ENCODE results near the gene TEDC1. TPM values are rescaled to one million over a fixed set of nuclear protein-coding genes. Genes with fewer than 3 reads are reported as not detected.

TEDC1 gene
- total RNA-seq, 4 donors from 2014 or later = 5.5 to 20.4 (median 14.2) TPM

DNA sequence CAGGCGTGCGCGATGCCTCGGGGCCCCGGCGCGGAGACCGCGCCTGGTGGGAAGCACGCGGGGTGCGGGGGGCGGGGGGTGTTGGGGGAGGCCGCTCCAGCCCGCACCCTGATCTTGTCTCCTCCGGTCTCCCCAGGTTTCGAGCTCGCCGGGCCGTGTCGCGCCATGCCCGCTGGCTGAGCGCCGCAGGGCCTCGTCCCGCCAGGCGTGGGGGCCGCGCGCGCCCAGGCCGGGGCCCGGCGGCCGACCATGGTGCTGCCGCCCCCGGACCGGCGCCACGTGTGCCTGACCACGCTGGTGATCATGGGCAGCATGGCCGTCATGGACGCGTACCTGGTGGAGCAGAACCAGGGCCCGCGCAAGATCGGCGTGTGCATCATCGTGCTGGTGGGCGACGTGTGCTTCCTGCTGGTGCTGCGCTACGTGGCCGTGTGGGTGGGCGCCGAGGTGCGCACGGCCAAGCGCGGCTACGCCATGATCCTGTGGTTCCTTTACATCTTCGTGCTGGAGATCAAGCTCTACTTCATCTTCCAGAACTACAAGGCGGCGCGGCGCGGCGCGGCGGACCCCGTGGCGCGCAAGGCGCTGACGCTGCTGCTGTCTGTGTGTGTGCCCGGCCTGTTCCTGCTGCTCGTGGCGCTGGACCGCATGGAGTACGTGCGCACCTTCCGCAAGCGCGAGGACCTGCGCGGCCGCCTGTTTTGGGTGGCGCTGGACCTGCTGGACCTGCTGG is 37.7 kb downstream of the TEDC1 start:
- Histone ChIP-seq H3K36me3 (peaks cover 0 to 33% (median 0%) of the 10 kb centered on the region in 3 donors), H3K9me3 (no peaks in the 10 kb centered on the region), H3K4me1 (peaks cover 0 to 31% (median 25%) of the 10 kb centered on the region in 4 donors), H3K27me3 (peaks cover 0 to 9% of the 10 kb centered on the region in 2 donors), H3K4me3 (peak overlapping the region; percentile 47 to 77 (median 55)), H3K27ac (peak overlapping the region in 2 of 4 donors; percentile 80 to 88)
- no peak for DNase-seq (ENCODE audit: low spot score in 2 of 2)
- 25 to 26% methylated on average over 46 to 78 of the region's 89 CpGs for WGBS, 2 donors
- TF ChIP-seq EP300 (IDR thresholded peaks at IDR 0.05) (no peak), POLR2A (IDR thresholded peaks at IDR 0.05) (no peak)
- TF ChIP-seq, protein P1, sequence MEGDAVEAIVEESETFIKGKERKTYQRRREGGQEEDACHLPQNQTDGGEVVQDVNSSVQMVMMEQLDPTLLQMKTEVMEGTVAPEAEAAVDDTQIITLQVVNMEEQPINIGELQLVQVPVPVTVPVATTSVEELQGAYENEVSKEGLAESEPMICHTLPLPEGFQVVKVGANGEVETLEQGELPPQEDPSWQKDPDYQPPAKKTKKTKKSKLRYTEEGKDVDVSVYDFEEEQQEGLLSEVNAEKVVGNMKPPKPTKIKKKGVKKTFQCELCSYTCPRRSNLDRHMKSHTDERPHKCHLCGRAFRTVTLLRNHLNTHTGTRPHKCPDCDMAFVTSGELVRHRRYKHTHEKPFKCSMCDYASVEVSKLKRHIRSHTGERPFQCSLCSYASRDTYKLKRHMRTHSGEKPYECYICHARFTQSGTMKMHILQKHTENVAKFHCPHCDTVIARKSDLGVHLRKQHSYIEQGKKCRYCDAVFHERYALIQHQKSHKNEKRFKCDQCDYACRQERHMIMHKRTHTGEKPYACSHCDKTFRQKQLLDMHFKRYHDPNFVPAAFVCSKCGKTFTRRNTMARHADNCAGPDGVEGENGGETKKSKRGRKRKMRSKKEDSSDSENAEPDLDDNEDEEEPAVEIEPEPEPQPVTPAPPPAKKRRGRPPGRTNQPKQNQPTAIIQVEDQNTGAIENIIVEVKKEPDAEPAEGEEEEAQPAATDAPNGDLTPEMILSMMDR (IDR thresholded peaks at IDR 0.05) = no peak

DNA sequence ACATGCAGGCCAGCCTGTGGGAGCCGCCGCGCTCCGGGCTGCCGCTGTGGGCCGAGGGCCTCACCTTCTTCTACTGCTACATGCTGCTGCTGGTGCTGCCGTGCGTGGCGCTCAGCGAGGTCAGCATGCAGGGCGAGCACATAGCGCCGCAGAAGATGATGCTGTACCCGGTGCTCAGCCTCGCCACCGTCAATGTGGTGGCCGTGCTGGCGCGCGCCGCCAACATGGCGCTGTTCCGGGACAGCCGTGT is 38.2 kb downstream of the TEDC1 start:
- peaks cover 0 to 31% (median 25%) of the 10 kb centered on the region in 4 donors for H3K4me1 ChIP-seq
- 76% methylated on average over 11 of the region's 24 CpGs; no CpG with 5 or more reads in 1 of the 2 donors for WGBS, 2 donors
- peak overlapping the region in 1 of 4 donors; percentile 59 for H3K4me3 ChIP-seq
- DNase-seq (ENCODE audit: low spot score in 2 of 2) = no peak
- H3K27me3 ChIP-seq = peaks cover 0 to 9% of the 10 kb centered on the region in 2 donors
- TF ChIP-seq EP300 (IDR thresholded peaks at IDR 0.05) = no peak
- TF ChIP-seq POLR2A (IDR thresholded peaks at IDR 0.05) = no peak
- TF ChIP-seq, protein P1 (IDR thresholded peaks at IDR 0.05) = no peak
- peaks cover 0 to 33% (median 0%) of the 10 kb centered on the region in 3 donors for H3K36me3 ChIP-seq
- no peak overlapping the region for H3K27ac ChIP-seq
- H3K9me3 ChIP-seq = no peaks in the 10 kb centered on the region

DNA sequence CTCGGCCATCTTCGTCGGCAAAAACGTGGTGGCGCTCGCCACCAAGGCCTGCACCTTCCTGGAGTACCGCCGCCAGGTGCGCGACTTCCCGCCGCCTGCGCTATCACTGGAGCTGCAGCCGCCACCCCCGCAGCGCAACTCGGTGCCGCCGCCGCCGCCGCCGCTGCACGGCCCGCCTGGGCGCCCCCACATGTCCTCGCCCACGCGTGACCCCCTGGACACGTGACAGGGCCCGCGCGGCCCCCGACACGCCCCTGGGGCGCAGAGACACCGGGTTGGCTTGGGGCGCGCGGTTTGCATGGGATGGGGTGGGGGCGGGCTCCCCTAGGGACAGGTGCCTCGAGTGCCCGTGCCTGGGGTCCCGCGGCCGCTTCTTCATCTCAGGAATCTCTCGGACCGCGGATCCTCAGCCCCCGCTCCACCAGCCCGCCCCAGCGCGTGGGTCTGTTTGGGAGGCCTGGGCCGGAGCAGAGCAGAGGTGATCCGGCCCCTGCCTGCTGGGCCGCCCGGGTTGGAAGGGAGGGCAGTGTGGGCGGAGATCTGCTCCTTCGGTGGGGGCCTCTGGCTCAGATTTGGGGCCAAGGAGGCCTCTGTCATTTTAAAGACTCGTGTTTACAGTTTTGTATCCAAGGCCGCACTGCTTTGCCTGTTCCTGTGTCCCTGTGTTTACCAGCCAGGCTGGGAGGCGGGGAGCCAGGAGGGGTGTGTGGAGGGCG is 38.7 kb downstream of the TEDC1 start:
- Histone ChIP-seq H3K27ac (no peak overlapping the region), H3K36me3 (peaks cover 0 to 33% (median 0%) of the 10 kb centered on the region in 3 donors), H3K27me3 (peaks cover 0 to 9% of the 10 kb centered on the region in 2 donors), H3K4me1 (peaks cover 0 to 31% (median 25%) of the 10 kb centered on the region in 4 donors), H3K9me3 (no peaks in the 10 kb centered on the region), H3K4me3 (peak overlapping the region in 1 of 4 donors; percentile 59)
- TF ChIP-seq EP300 (IDR thresholded peaks at IDR 0.05) (no peak), POLR2A (IDR thresholded peaks at IDR 0.05) (no peak)
- TF ChIP-seq, protein P1 (IDR thresholded peaks at IDR 0.05) = no peak
- WGBS, 2 donors = 72 to 75% methylated on average over 43 to 60 of the region's 63 CpGs
- no peak for DNase-seq (ENCODE audit: low spot score in 2 of 2)

DNA sequence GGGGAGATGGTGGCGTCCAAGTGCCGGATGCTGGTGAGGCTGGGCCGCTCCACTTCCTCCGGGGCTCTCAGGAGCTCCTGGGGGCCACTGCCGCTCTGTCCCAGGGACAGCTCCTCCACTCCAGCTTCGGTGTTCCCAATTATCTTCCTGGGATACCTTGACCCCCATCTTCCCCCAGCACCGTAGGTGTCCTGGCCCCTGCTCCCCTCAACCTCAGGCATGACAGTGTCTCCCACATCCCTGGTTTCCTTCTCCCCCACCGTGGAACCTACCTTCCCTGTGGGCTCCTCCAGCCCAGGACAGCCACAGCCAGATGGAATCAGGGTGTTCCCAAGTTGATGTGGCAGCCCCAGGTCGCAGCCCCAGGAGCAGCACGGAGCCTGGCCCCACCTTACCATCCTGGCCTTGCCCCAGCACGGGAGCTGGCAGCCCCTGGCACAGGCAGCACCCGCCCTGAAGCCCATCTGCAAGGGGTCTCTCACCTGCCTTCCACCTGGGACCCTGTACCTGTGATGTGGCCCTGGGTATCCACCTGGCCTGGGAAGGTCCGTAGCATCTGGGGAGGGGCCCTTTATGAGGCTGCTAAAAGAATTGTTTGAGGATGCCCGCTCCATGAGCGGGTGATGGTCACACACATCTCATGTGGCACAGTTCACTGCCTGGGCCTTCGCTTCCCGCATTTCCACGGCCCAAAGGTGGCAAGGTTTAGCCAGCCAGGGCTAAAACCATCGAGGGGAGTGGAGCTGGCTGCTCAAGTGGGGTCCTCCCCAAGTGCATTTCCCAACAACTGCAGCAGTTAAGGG is 39.4 kb downstream of the TEDC1 start:
- H3K27ac ChIP-seq = no peak overlapping the region
- 79 to 82% methylated on average over 11 to 17 of the region's 19 CpGs for WGBS, 2 donors

More for the DNA sequence above, 39.4 kb downstream of the TEDC1 start:
- TF ChIP-seq EP300 (IDR thresholded peaks at IDR 0.05) (no peak), POLR2A (IDR thresholded peaks at IDR 0.05) (no peak)
- TF ChIP-seq, protein P1 (IDR thresholded peaks at IDR 0.05) = no peak
- peaks cover 0 to 31% (median 25%) of the 10 kb centered on the region in 4 donors for H3K4me1 ChIP-seq
- peaks cover 0 to 9% of the 10 kb centered on the region in 2 donors for H3K27me3 ChIP-seq
- DNase-seq (ENCODE audit: low spot score in 2 of 2) = no peak
- H3K4me3 ChIP-seq = no peak overlapping the region
- no peaks in the 10 kb centered on the region for H3K9me3 ChIP-seq
- peaks cover 0 to 33% (median 0%) of the 10 kb centered on the region in 3 donors for H3K36me3 ChIP-seq
